H1 (cell line): ENCODE measurements around the gene ACACA. TPM values are rescaled to one million over a fixed set of nuclear protein-coding genes. Genes with fewer than 3 reads are reported as not detected.

Experiments used
- HDAC6 ChIP-seq: IDR thresholded peaks from one replicate; pipeline ENCODE4 v1.7.1; 2012; ENCODE audit warnings: low read depth, mild to moderate bottlenecking, inconsistent platforms, low read length, moderate library complexity
- KDM5A ChIP-seq: fragments of 200-600 bp; IDR thresholded peaks from 2 replicates; pipeline ENCODE4 v1.7.1; 2012; ENCODE audit warnings: mild to moderate bottlenecking, low read length, inconsistent platforms, mixed read lengths
- NRF1 ChIP-seq: IDR thresholded peaks from 2 replicates; pipeline ENCODE4 v1.6.1; 2011; ENCODE audit warnings: mild to moderate bottlenecking, low read depth, low read length, improper control_type of control experiment
- POLR2A ChIP-seq, 2 experiments: IDR thresholded peaks; 1 replicate in 1 of 2; 2 replicates in 1 of 2; pipeline ENCODE4 v1.6.1; 2011; ENCODE audit warnings: low read depth in 2 of 2, low read length in 2 of 2, mild to moderate bottlenecking in 2 of 2; ENCODE audit errors: control extremely low read depth in 1 of 2
- RAD21 ChIP-seq, 2 experiments: IDR thresholded peaks in 1 of 2; conservative IDR thresholded peaks in 1 of 2; 2 replicates each; pipeline ENCODE4 v1.6.1; 2011; ENCODE audit warnings: low read depth in 2 of 2, low read length in 2 of 2, improper control_type of control experiment in 1 of 2, inconsistent platforms in 1 of 2, mild to moderate bottlenecking in 1 of 2, moderate library complexity in 1 of 2
- polyA plus RNA-seq, 7 experiments: library from polyadenylated mRNA; depleted of rRNA in 3 of 7; stranded (reverse) in 5 of 7; unstranded in 2 of 7; fragments of >200 nt in 5 of 7; fragments of 200-250 nt in 2 of 7; gene quantifications; 1 replicate in 5 of 7; 2 replicates in 1 of 7; 4 replicates in 1 of 7; pipeline versions ENCODE4 v1.2.1 to v1.2.3, GENCODE V29; 2011 to 2013; ENCODE audit warnings: missing spikeins in 2 of 7, mixed read lengths in 2 of 7
- total RNA-seq: library from RNA; stranded (reverse); fragmentation: NEBNext Ultra II Directional; extraction: Animal tissue kit (Norgen Biotek cat#: 25700); gene quantifications from 2 replicates; pipeline ENCODE4 v1.2.1, GENCODE V29; 2021
- TF ChIP-seq, protein P1 (sequence below): fragments of 300-600 bp; sonication (generic); IDR thresholded peaks from 2 replicates; pipeline ENCODE4 v1.7.1; 2012; ENCODE audit warnings: low read length, moderate library complexity, mild to moderate bottlenecking, inconsistent platforms; ENCODE audit not compliant: insufficient replicate concordance
- TF ChIP-seq, protein P2 (sequence below): IDR thresholded peaks from 2 replicates; pipeline ENCODE4 v1.6.1; 2011; ENCODE audit warnings: low read length, improper control_type of control experiment

ACACA gene
- total and polyA plus RNA-seq, 2 of the 8 experiments (the other 6 are each of a cell fraction or from before 2014, with no cell fraction given) = 74.0 to 160 TPM

DNA sequence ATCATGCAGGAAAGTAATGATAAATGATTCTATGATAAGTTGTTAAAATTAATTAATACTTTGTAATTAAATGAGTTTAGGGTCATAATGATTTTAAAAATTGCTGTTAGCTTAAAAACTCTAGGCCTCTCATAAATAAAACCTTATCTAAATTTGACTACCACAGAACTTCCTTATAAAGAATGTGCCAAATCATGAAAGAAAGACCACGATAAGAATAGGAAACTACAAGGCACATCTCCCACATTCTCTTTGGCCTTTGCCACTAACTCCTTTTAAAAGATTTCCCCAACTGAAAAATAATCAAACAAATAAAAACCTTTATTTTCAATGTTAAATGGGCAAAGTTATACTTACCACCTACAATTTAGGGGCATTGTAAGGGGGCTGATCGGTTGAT is 195.5 kb downstream of the ACACA start (continued):
- TF ChIP-seq, protein P1, sequence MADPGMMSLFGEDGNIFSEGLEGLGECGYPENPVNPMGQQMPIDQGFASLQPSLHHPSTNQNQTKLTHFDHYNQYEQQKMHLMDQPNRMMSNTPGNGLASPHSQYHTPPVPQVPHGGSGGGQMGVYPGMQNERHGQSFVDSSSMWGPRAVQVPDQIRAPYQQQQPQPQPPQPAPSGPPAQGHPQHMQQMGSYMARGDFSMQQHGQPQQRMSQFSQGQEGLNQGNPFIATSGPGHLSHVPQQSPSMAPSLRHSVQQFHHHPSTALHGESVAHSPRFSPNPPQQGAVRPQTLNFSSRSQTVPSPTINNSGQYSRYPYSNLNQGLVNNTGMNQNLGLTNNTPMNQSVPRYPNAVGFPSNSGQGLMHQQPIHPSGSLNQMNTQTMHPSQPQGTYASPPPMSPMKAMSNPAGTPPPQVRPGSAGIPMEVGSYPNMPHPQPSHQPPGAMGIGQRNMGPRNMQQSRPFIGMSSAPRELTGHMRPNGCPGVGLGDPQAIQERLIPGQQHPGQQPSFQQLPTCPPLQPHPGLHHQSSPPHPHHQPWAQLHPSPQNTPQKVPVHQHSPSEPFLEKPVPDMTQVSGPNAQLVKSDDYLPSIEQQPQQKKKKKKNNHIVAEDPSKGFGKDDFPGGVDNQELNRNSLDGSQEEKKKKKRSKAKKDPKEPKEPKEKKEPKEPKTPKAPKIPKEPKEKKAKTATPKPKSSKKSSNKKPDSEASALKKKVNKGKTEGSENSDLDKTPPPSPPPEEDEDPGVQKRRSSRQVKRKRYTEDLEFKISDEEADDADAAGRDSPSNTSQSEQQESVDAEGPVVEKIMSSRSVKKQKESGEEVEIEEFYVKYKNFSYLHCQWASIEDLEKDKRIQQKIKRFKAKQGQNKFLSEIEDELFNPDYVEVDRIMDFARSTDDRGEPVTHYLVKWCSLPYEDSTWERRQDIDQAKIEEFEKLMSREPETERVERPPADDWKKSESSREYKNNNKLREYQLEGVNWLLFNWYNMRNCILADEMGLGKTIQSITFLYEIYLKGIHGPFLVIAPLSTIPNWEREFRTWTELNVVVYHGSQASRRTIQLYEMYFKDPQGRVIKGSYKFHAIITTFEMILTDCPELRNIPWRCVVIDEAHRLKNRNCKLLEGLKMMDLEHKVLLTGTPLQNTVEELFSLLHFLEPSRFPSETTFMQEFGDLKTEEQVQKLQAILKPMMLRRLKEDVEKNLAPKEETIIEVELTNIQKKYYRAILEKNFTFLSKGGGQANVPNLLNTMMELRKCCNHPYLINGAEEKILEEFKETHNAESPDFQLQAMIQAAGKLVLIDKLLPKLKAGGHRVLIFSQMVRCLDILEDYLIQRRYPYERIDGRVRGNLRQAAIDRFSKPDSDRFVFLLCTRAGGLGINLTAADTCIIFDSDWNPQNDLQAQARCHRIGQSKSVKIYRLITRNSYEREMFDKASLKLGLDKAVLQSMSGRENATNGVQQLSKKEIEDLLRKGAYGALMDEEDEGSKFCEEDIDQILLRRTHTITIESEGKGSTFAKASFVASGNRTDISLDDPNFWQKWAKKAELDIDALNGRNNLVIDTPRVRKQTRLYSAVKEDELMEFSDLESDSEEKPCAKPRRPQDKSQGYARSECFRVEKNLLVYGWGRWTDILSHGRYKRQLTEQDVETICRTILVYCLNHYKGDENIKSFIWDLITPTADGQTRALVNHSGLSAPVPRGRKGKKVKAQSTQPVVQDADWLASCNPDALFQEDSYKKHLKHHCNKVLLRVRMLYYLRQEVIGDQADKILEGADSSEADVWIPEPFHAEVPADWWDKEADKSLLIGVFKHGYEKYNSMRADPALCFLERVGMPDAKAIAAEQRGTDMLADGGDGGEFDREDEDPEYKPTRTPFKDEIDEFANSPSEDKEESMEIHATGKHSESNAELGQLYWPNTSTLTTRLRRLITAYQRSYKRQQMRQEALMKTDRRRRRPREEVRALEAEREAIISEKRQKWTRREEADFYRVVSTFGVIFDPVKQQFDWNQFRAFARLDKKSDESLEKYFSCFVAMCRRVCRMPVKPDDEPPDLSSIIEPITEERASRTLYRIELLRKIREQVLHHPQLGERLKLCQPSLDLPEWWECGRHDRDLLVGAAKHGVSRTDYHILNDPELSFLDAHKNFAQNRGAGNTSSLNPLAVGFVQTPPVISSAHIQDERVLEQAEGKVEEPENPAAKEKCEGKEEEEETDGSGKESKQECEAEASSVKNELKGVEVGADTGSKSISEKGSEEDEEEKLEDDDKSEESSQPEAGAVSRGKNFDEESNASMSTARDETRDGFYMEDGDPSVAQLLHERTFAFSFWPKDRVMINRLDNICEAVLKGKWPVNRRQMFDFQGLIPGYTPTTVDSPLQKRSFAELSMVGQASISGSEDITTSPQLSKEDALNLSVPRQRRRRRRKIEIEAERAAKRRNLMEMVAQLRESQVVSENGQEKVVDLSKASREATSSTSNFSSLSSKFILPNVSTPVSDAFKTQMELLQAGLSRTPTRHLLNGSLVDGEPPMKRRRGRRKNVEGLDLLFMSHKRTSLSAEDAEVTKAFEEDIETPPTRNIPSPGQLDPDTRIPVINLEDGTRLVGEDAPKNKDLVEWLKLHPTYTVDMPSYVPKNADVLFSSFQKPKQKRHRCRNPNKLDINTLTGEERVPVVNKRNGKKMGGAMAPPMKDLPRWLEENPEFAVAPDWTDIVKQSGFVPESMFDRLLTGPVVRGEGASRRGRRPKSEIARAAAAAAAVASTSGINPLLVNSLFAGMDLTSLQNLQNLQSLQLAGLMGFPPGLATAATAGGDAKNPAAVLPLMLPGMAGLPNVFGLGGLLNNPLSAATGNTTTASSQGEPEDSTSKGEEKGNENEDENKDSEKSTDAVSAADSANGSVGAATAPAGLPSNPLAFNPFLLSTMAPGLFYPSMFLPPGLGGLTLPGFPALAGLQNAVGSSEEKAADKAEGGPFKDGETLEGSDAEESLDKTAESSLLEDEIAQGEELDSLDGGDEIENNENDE = no peak
- TF ChIP-seq KDM5A = no peak
- no peak for TF ChIP-seq NRF1
- no peak for TF ChIP-seq POLR2A (IDR thresholded peaks at IDR 0.05; ENCODE audit: control extremely low read depth in 1 of 2, low read depth in 2 of 2, low read length in 2 of 2)
- no peak for TF ChIP-seq HDAC6
- TF ChIP-seq, protein P2, sequence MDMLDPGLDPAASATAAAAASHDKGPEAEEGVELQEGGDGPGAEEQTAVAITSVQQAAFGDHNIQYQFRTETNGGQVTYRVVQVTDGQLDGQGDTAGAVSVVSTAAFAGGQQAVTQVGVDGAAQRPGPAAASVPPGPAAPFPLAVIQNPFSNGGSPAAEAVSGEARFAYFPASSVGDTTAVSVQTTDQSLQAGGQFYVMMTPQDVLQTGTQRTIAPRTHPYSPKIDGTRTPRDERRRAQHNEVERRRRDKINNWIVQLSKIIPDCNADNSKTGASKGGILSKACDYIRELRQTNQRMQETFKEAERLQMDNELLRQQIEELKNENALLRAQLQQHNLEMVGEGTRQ = no peak
- no peak for TF ChIP-seq RAD21 (IDR thresholded peaks at IDR 0.05 in 1 of 2, conservative IDR thresholded peaks at IDR 0.05 in 1 of 2; ENCODE audit: low read depth in 2 of 2, low read length in 2 of 2)
